ENCODE measurements around the gene FGFRL1.

DNA sequence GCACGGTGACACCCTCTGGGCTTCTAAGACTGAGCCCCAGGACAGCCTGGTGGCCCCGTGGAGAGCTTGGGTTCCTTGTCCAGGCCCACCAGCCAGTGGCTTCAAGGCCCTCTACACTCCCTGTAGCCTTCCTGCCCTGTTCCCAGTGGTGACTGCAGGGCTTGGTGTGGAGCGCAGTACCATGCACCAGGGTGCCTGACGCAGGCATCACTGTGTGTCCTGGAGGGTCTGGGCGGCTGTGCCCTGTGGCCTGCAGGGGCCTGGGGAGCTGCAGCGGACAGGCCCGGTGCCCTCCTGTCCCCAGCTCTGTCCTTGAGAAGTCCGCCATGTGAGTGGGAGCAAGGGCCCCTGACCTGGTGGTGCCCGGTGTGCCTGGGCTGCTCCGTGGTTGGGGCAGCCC is 4.3 kb downstream of the FGFRL1 start:
- TF ChIP-seq CTCF (optimal IDR thresholded peaks at IDR 0.05 in 1 of 3, IDR thresholded peaks at IDR 0.05 in 1 of 3, conservative IDR thresholded peaks at IDR 0.05 in 1 of 3; ENCODE audit: extremely low read depth in 1 of 3, insufficient read depth in 2 of 3, low read length in 3 of 3), result no peak
- no peak for TF ChIP-seq EZH2 (IDR thresholded peaks at IDR 0.05; ENCODE audit: low read length)

Data from keratinocyte (primary cell).